Nephron progenitor cell (in vitro differentiated cells): Measurements from ENCODE around the gene NWD2.
"Not testable (repeated sequence)": the region's sequence is repeated elsewhere in the genome, so short reads cannot be mapped to it uniquely, and the experiment has no call there.

Source experiments
- DNase-seq: peaks from one replicate; pipeline ENCODE4 v3.0.0; 2021
- H3K27ac Mint-ChIP-seq: 2 replicates; pipeline ENCODE4 v1.8.0; 2021; ENCODE audit warnings: mild to moderate bottlenecking, moderate library complexity, mixed read lengths
- H3K27me3 Mint-ChIP-seq: 2 replicates; pipeline ENCODE4 v1.8.0; 2021; ENCODE audit warnings: mild to moderate bottlenecking, low read depth, mixed read lengths; ENCODE audit not compliant: poor library complexity
- H3K36me3 Mint-ChIP-seq: 2 replicates; pipeline ENCODE4 v1.8.0; 2021; ENCODE audit warnings: low read depth, mixed read lengths
- H3K4me1 Mint-ChIP-seq: 2 replicates; pipeline ENCODE4 v1.8.0; 2021; ENCODE audit warnings: mixed read lengths
- H3K4me3 Mint-ChIP-seq: 2 replicates; pipeline ENCODE4 v1.8.0; 2021; ENCODE audit warnings: mild to moderate bottlenecking, moderate library complexity, mixed read lengths
- H3K9me3 Mint-ChIP-seq: 2 replicates; pipeline ENCODE4 v1.8.0; 2021; ENCODE audit warnings: mild to moderate bottlenecking, moderate library complexity, mixed read lengths
- CTCF ChIP-seq: fragments of 200-600 bp; sonication (generic); IDR thresholded peaks from 2 replicates; pipeline ENCODE4 v1.5.0; 2021; ENCODE audit warnings: antibody characterized with exemption

NWD2 gene

GRCh38 chr4:37490391-37491347, 246.1 kb downstream of the NWD2 start:
- H3K27ac Mint-ChIP-seq: no peak overlapping the region
- peaks cover 11% of the 10 kb centered on the region for H3K9me3 Mint-ChIP-seq
- H3K36me3 Mint-ChIP-seq: no peaks in the 10 kb centered on the region
- no peak for DNase-seq
- TF ChIP-seq CTCF: no peak
- no peak overlapping the region for H3K4me3 Mint-ChIP-seq
- H3K4me1 Mint-ChIP-seq: peaks cover 4% of the 10 kb centered on the region
- H3K27me3 Mint-ChIP-seq: peaks cover 10% of the 10 kb centered on the region

- not testable (repeated sequence) for H3K27ac Mint-ChIP-seq, H3K4me3 Mint-ChIP-seq
Measured at GRCh38 chr4:37495353-37495752, 250.8 kb downstream of the NWD2 start.

More at GRCh38 chr4:37495353-37495752, 250.8 kb downstream of the NWD2 start:
- Mint-ChIP-seq H3K27me3 (peaks cover 10% of the 10 kb centered on the region), H3K9me3 (peaks cover 31% of the 10 kb centered on the region)
- H3K36me3 Mint-ChIP-seq, DNase-seq, H3K4me1 Mint-ChIP-seq: not testable (repeated sequence)
